IMR-90 (cell line): ENCODE data around the gene NOBOX. TPM values are rescaled to one million over a fixed set of nuclear protein-coding genes. Genes with fewer than 3 reads are reported as not detected.

Experiments used
- ATAC-seq: fragments of 200-7000 bp; cut with Tn5 transposase; 2 replicates; pipeline ENCODE4 v1.9.1; 2020; ENCODE audit warnings: low read depth, mild to moderate bottlenecking, moderate library complexity
- BruUV-seq: library from RNA; stranded (reverse); fragments of 400-500 nt; replicated peaks from 2 replicates; lab custom pipeline; 2021; lab: Mats Ljungman, UMichigan
- CTCF ChIA-PET: fragments of 300-600 bp; formaldehyde crosslinking; extraction: SDS; loops from one replicate; lab custom pipeline; 2021; ENCODE audit warnings: antibody characterized with exemption; lab: Yijun Ruan, JAX
- POLR2A ChIA-PET: fragments of 300-600 bp; sonication (Branson Sonifier 250); formaldehyde crosslinking; loops from one replicate; lab custom pipeline; 2022; ENCODE audit warnings: antibody characterized with exemption; ENCODE audit not compliant: unreplicated experiment; lab: Charles Lee
- DNase-seq: peaks from one replicate; pipeline ENCODE4 v3.0.0; 2013
- H2AFZ ChIP-seq: replicated peaks from 2 replicates; pipeline ENCODE3; 2013; ENCODE audit warnings: low read length, mild to moderate bottlenecking; ENCODE audit not compliant: poor library complexity
- H2AK5ac ChIP-seq: 2 replicates; pipeline ENCODE4 v1.6.1; 2013; ENCODE audit warnings: low read depth, low read length, inconsistent platforms
- H2AK9ac ChIP-seq: replicated peaks from 2 replicates; pipeline ENCODE3; 2013; ENCODE audit warnings: mild to moderate bottlenecking, low read depth, low read length, moderate library complexity; ENCODE audit not compliant: poor library complexity
- H2BK120ac ChIP-seq: 2 replicates; pipeline ENCODE4 v1.6.1; 2013; ENCODE audit warnings: low read depth, low read length, inconsistent platforms
- H2BK15ac ChIP-seq: 3 replicates; pipeline ENCODE4 v1.6.1; 2013; ENCODE audit warnings: low read depth, low read length, inconsistent platforms
- H2BK20ac ChIP-seq: 2 replicates; pipeline ENCODE4 v1.6.1; 2013; ENCODE audit warnings: low read depth, mild to moderate bottlenecking, inconsistent platforms, low read length, moderate library complexity
- H2BK5ac ChIP-seq: 2 replicates; pipeline ENCODE4 v1.6.1; 2013; ENCODE audit warnings: mild to moderate bottlenecking, low read depth, low read length, inconsistent platforms; ENCODE audit not compliant: poor library complexity, severe bottlenecking
- H3K14ac ChIP-seq: replicated peaks from 2 replicates; pipeline ENCODE4 v1.6.1; 2013; ENCODE audit warnings: low read depth, low read length, inconsistent platforms
- H3K18ac ChIP-seq: 2 replicates; pipeline ENCODE4 v1.6.1; 2013; ENCODE audit warnings: low read depth, low read length, control low read depth
- H3K23ac ChIP-seq: 2 replicates; pipeline ENCODE4 v1.6.1; 2013; ENCODE audit warnings: low read depth, low read length, inconsistent platforms
- H3K27ac ChIP-seq: 2 replicates; pipeline ENCODE4 v1.5.1; 2013; ENCODE audit warnings: mild to moderate bottlenecking, control low read depth, low read length; ENCODE audit not compliant: insufficient read depth
- H3K27me3 ChIP-seq: 2 replicates; pipeline ENCODE4 v1.6.1; 2013; ENCODE audit warnings: low read length; ENCODE audit not compliant: control insufficient read depth, insufficient read depth
- H3K36me3 ChIP-seq: 2 replicates; pipeline ENCODE4 v1.6.1; 2013; ENCODE audit warnings: low read length, mixed read lengths; ENCODE audit not compliant: control insufficient read depth, insufficient read depth
- H3K4ac ChIP-seq: 2 replicates; pipeline ENCODE4 v1.6.1; 2013; ENCODE audit warnings: low read depth, low read length, inconsistent platforms
- H3K4me1 ChIP-seq: 2 replicates; pipeline ENCODE4 v1.6.1; 2013; ENCODE audit warnings: low read length, mixed read lengths; ENCODE audit not compliant: control insufficient read depth, insufficient read depth
- H3K4me2 ChIP-seq: 2 replicates; pipeline ENCODE4 v1.6.1; 2013; ENCODE audit warnings: low read depth, mild to moderate bottlenecking, control low read depth, low read length, moderate library complexity
- H3K4me3 ChIP-seq: 2 replicates; pipeline ENCODE4 v1.5.1; 2013; ENCODE audit warnings: low read depth, mild to moderate bottlenecking, control low read depth, low read length, moderate library complexity; ENCODE audit not compliant: insufficient read depth
- H3K56ac ChIP-seq: 2 replicates; pipeline ENCODE4 v1.6.1; 2013; ENCODE audit warnings: low read length, inconsistent platforms; ENCODE audit not compliant: insufficient read depth; ENCODE audit errors: extremely low read depth
- H3K79me1 ChIP-seq, 2 experiments: 2 replicates each; pipeline ENCODE4 v1.6.1; 2013; ENCODE audit warnings: low read length in 2 of 2, inconsistent platforms in 1 of 2, low read depth in 1 of 2
- H3K9ac ChIP-seq: 2 replicates; pipeline ENCODE4 v1.6.1; 2013; ENCODE audit warnings: low read depth, low read length, control low read depth
- H3K9me1 ChIP-seq: 2 replicates; pipeline ENCODE4 v1.6.1; 2013; ENCODE audit warnings: low read length, inconsistent platforms; ENCODE audit not compliant: insufficient read depth
- H3K9me3 ChIP-seq: 2 replicates; pipeline ENCODE4 v1.6.1; 2013; ENCODE audit warnings: low read length; ENCODE audit not compliant: control insufficient read depth, insufficient read depth
- H4K20me1 ChIP-seq: 2 replicates; pipeline ENCODE4 v1.6.1; 2013; ENCODE audit warnings: low read length, inconsistent platforms; ENCODE audit not compliant: insufficient read depth
- H4K5ac ChIP-seq: 2 replicates; pipeline ENCODE4 v1.6.1; 2013; ENCODE audit warnings: mild to moderate bottlenecking, low read depth, low read length, control low read depth
- H4K8ac ChIP-seq, 2 experiments: 2 replicates each; pipeline ENCODE4 v1.6.1; 2013; ENCODE audit warnings: low read depth in 2 of 2, low read length in 2 of 2, control low read depth in 1 of 2, inconsistent platforms in 1 of 2
- H4K91ac ChIP-seq: 2 replicates; pipeline ENCODE4 v1.6.1; 2013; ENCODE audit warnings: low read depth, low read length, inconsistent platforms; ENCODE audit not compliant: insufficient read depth
- BHLHE40 ChIP-seq: fragments of 150-350 bp; IDR thresholded peaks from 2 replicates; pipeline ENCODE4 v1.6.1; 2016; ENCODE audit warnings: mild to moderate bottlenecking, low read depth, low read length
- CEBPB ChIP-seq: IDR thresholded peaks from 2 replicates; pipeline ENCODE4 v1.6.1; 2012; ENCODE audit warnings: low read depth, low read length, improper control_type of control experiment
- ELK1 ChIP-seq: fragments of 150-350 bp; IDR thresholded peaks from 2 replicates; pipeline ENCODE4 v1.6.1; 2016; ENCODE audit warnings: low read depth, mild to moderate bottlenecking, low read length, moderate library complexity, borderline replicate concordance
- FOS ChIP-seq: fragments of 150-350 bp; IDR thresholded peaks from 2 replicates; pipeline ENCODE4 v1.6.1; 2016; ENCODE audit warnings: low read depth, low read length
- MAFK ChIP-seq: IDR thresholded peaks from 2 replicates; pipeline ENCODE4 v1.6.1; 2012; ENCODE audit warnings: low read depth, low read length, improper control_type of control experiment
- MAZ ChIP-seq: IDR thresholded peaks from 2 replicates; pipeline ENCODE4 v1.6.1; 2012; ENCODE audit warnings: low read depth, mild to moderate bottlenecking, low read length, improper control_type of control experiment, moderate library complexity, borderline replicate concordance
- MXI1 ChIP-seq: IDR thresholded peaks from 2 replicates; pipeline ENCODE4 v1.6.1; 2012; ENCODE audit warnings: low read depth, mild to moderate bottlenecking, low read length, moderate library complexity, borderline replicate concordance
- NFE2L2 ChIP-seq: fragments of 150-350 bp; IDR thresholded peaks from 2 replicates; pipeline ENCODE4 v1.6.1; 2016; ENCODE audit warnings: low read depth, mild to moderate bottlenecking, low read length
- POLR2A ChIP-seq: IDR thresholded peaks from 2 replicates; pipeline ENCODE4 v1.6.1; 2012; ENCODE audit warnings: mild to moderate bottlenecking, low read depth, low read length
- RAD21 ChIP-seq: IDR thresholded peaks from 2 replicates; pipeline ENCODE4 v1.6.1; 2012; ENCODE audit warnings: low read length, improper control_type of control experiment
- RCOR1 ChIP-seq: IDR thresholded peaks from 2 replicates; pipeline ENCODE4 v1.6.1; 2012; ENCODE audit warnings: mild to moderate bottlenecking, low read length, improper control_type of control experiment; ENCODE audit not compliant: insufficient replicate concordance
- RFX5 ChIP-seq: IDR thresholded peaks from 2 replicates; pipeline ENCODE4 v1.8.0; 2012; ENCODE audit warnings: low read depth, mild to moderate bottlenecking, low read length, moderate library complexity
- SMC3 ChIP-seq: fragments of 150-350 bp; IDR thresholded peaks from 2 replicates; pipeline ENCODE4 v1.6.1; 2016; ENCODE audit warnings: low read depth, mild to moderate bottlenecking, antibody characterized with exemption, low read length, moderate library complexity
- USF2 ChIP-seq: fragments of 150-350 bp; IDR thresholded peaks from 2 replicates; pipeline ENCODE4 v1.6.1; 2017; ENCODE audit warnings: mild to moderate bottlenecking, antibody characterized with exemption, low read length, low read depth
- WGBS, 2 experiments: methylation state at CpG; one replicate each; pipeline versions ENCODE4 v1.1.5 to v1.1.7; 2013; ENCODE audit warnings: missing lambda C conversion rate in 2 of 2; ENCODE audit not compliant: insufficient read length in 1 of 2; ENCODE audit errors: extremely low coverage in 2 of 2; 5-methylcytosine and 5-hydroxymethylcytosine counted together
- dilution Hi-C: fragments of 300-500 bp; cut with HindIII; formaldehyde crosslinking; loops from one replicate; pipeline ENCODE4 v1.14.3; 2018; ENCODE audit warnings: low sequenced_read_pairs; ENCODE audit not compliant: unreplicated experiment
- in situ Hi-C: fragments of 300-500 bp; cut with MboI; formaldehyde crosslinking; loops from 3 replicates; pipeline ENCODE4 v1.14.3; 2019; ENCODE audit warnings: low sequenced_read_pairs, inconsistent platforms, mixed read lengths
- intact Hi-C: fragments of 100-400 bp; cut with micrococcal nuclease; formaldehyde crosslinking; loops from 2 replicates; pipeline ENCODE4 v1.10.0; 2022
- polyA plus RNA-seq, 3 experiments: library from polyadenylated mRNA; depleted of rRNA; stranded (reverse); fragments of >200 nt; gene quantifications; 2 replicates each; pipeline ENCODE4 v1.2.3, GENCODE V29; 2012; ENCODE audit warnings: low replicate concordance in 1 of 3
- total RNA-seq: library from RNA; depleted of rRNA; stranded (reverse); fragments of >200 nt; gene quantifications from 2 replicates; pipeline ENCODE4 v1.2.3, GENCODE V29; 2012
- TF ChIP-seq, protein P1 (sequence below): conservative IDR thresholded peaks from 2 replicates; pipeline ENCODE4 v1.5.1; 2012; ENCODE audit warnings: mild to moderate bottlenecking, low read depth, low read length, improper control_type of control experiment

NOBOX gene
- total and polyA plus RNA-seq, 2 of the 4 experiments (the other 2 are of a cell fraction) = not detected

GRCh38 chr7:144452064-144452463 lies 48.6 kb upstream of the NOBOX start:
- H3K9ac ChIP-seq = no peak overlapping the region
- H3K18ac ChIP-seq = no peak overlapping the region
- intact Hi-C loops = no loop called here
- H3K4me1 ChIP-seq = no peaks in the 10 kb centered on the region
- H3K79me1 ChIP-seq = no peaks in the 10 kb centered on the region
- ATAC-seq = no peak
- no peak overlapping the region for H2AK5ac ChIP-seq
- H4K20me1 ChIP-seq = no peaks in the 10 kb centered on the region
- H2BK15ac ChIP-seq = no peak overlapping the region
- H2BK5ac ChIP-seq = no peak overlapping the region
- no peak overlapping the region for H2BK20ac ChIP-seq
- no peak overlapping the region for H3K4ac ChIP-seq
- no peak overlapping the region for H3K23ac ChIP-seq
- no peak overlapping the region for H4K5ac ChIP-seq
- no peak overlapping the region for H3K27ac ChIP-seq
- H3K36me3 ChIP-seq = no peaks in the 10 kb centered on the region
- CTCF ChIA-PET = no interaction called here
- dilution Hi-C loops = no loop called here
- no TSS peak for BruUV-seq
- no peak overlapping the region for H4K8ac ChIP-seq
- H2AFZ ChIP-seq = no peak overlapping the region
- peaks cover 12% of the 10 kb centered on the region for H3K9me3 ChIP-seq
- POLR2A ChIA-PET = no interaction called here
- no peak overlapping the region for H3K4me3 ChIP-seq
- in situ Hi-C loops = no loop called here
- no peak for TF ChIP-seq SMC3
- TF ChIP-seq CEBPB = no peak
- TF ChIP-seq RAD21 = no peak
- TF ChIP-seq MXI1 = no peak
- no peak for TF ChIP-seq BHLHE40
- no peak for TF ChIP-seq FOS
- no peak for TF ChIP-seq POLR2A
- TF ChIP-seq MAFK = no peak
- TF ChIP-seq USF2 = no peak
- no peak for TF ChIP-seq MAZ
- no peak for TF ChIP-seq RFX5
- no peak for TF ChIP-seq ELK1
- TF ChIP-seq RCOR1 = no peak
- no peak for TF ChIP-seq NFE2L2
- TF ChIP-seq, protein P1, sequence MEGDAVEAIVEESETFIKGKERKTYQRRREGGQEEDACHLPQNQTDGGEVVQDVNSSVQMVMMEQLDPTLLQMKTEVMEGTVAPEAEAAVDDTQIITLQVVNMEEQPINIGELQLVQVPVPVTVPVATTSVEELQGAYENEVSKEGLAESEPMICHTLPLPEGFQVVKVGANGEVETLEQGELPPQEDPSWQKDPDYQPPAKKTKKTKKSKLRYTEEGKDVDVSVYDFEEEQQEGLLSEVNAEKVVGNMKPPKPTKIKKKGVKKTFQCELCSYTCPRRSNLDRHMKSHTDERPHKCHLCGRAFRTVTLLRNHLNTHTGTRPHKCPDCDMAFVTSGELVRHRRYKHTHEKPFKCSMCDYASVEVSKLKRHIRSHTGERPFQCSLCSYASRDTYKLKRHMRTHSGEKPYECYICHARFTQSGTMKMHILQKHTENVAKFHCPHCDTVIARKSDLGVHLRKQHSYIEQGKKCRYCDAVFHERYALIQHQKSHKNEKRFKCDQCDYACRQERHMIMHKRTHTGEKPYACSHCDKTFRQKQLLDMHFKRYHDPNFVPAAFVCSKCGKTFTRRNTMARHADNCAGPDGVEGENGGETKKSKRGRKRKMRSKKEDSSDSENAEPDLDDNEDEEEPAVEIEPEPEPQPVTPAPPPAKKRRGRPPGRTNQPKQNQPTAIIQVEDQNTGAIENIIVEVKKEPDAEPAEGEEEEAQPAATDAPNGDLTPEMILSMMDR = no peak
- DNase-seq = no peak
- no CpG with 5 or more reads among the region's 5 CpGs for WGBS, 2 experiments
- no peak overlapping the region for H4K91ac ChIP-seq
- no peaks in the 10 kb centered on the region for H3K27me3 ChIP-seq
- no peak overlapping the region for H2AK9ac ChIP-seq
- no peak overlapping the region for H3K14ac ChIP-seq
- no peak overlapping the region for H2BK120ac ChIP-seq
- no peak overlapping the region for H3K56ac ChIP-seq
- H3K4me2 ChIP-seq = no peak overlapping the region
- H3K9me1 ChIP-seq = no peaks in the 10 kb centered on the region
